HL-60 (cell line): ENCODE results near the gene RAB3C.

Experiments
- DNase-seq, 2 experiments: peaks; one replicate each; pipeline ENCODE4 v3.0.0-alpha.2; 2010 to 2020; ENCODE audit warnings: low read depth in 1 of 2, low spot score in 1 of 2
- H3K27ac ChIP-seq: fragments of 250-450 bp; sonication (Bioruptor Pico); replicated peaks from 2 replicates; pipeline ENCODE4 v1.5.1; 2020; ENCODE audit warnings: mild to moderate bottlenecking, moderate library complexity
- H3K27me3 ChIP-seq: fragments of 250-450 bp; sonication (Bioruptor Pico); 2 replicates; pipeline ENCODE4 v1.5.1; 2021; ENCODE audit warnings: mild to moderate bottlenecking, moderate library complexity; ENCODE audit not compliant: insufficient read depth, poor library complexity, severe bottlenecking
- H3K4me3 ChIP-seq: replicated peaks from 2 replicates; pipeline ENCODE4 v1.5.1; 2011; ENCODE audit warnings: mild to moderate bottlenecking, control low read depth, low read length; ENCODE audit not compliant: insufficient read depth
- GABPA ChIP-seq: IDR thresholded peaks from 2 replicates; pipeline ENCODE4 v1.6.1; 2012; ENCODE audit warnings: low read depth
- POLR2AphosphoS5 ChIP-seq: IDR thresholded peaks from 2 replicates; pipeline ENCODE4 v1.6.1; 2012; ENCODE audit warnings: low read depth
- SPI1 ChIP-seq: IDR thresholded peaks from 2 replicates; pipeline ENCODE4 v1.6.1; 2012; ENCODE audit warnings: low read depth, mild to moderate bottlenecking, borderline replicate concordance
- TF ChIP-seq, protein P1 (sequence below): IDR thresholded peaks from 2 replicates; pipeline ENCODE4 v1.6.1; 2012; ENCODE audit warnings: low read depth; ENCODE audit not compliant: insufficient replicate concordance
- TF ChIP-seq, protein P2 (sequence below): IDR thresholded peaks from one replicate; pipeline ENCODE4 v1.5.1; 2011; ENCODE audit warnings: low read length, control low read depth, inconsistent platforms; ENCODE audit not compliant: insufficient read depth

The RAB3C gene

DNA sequence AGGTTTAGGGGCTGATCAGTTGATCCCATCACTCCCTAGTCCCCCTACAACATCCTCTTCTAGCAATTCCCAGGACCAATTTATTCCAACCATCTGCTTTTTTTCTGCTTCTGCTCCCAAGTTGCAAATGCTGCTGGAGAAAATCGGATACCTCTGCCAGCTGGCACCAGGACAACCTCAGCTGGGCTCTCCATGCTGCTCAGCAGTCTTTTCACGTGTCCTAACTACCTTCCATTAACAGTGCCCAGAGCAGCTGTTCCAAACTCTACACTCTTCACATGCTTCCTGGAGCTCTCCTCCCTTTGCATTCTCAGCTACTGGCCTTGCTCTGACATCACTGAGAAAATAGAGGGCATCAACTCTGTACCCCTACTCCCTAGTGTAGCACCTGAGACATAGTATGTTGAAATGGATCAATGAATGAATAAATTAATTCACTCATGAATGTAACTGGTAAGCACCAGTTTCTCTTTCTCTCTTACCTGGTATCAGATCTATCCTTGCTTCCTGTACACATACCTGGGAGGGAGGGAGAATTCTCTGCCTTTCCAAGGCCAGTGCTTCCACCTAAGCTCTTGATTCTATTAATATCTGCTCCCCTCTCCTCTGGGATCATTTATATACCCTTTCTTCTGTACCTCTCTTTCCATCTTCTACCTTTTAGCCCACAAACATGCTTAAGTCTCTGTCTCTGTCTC, 191.0 kb downstream of the RAB3C start:
- TF ChIP-seq, protein P1, sequence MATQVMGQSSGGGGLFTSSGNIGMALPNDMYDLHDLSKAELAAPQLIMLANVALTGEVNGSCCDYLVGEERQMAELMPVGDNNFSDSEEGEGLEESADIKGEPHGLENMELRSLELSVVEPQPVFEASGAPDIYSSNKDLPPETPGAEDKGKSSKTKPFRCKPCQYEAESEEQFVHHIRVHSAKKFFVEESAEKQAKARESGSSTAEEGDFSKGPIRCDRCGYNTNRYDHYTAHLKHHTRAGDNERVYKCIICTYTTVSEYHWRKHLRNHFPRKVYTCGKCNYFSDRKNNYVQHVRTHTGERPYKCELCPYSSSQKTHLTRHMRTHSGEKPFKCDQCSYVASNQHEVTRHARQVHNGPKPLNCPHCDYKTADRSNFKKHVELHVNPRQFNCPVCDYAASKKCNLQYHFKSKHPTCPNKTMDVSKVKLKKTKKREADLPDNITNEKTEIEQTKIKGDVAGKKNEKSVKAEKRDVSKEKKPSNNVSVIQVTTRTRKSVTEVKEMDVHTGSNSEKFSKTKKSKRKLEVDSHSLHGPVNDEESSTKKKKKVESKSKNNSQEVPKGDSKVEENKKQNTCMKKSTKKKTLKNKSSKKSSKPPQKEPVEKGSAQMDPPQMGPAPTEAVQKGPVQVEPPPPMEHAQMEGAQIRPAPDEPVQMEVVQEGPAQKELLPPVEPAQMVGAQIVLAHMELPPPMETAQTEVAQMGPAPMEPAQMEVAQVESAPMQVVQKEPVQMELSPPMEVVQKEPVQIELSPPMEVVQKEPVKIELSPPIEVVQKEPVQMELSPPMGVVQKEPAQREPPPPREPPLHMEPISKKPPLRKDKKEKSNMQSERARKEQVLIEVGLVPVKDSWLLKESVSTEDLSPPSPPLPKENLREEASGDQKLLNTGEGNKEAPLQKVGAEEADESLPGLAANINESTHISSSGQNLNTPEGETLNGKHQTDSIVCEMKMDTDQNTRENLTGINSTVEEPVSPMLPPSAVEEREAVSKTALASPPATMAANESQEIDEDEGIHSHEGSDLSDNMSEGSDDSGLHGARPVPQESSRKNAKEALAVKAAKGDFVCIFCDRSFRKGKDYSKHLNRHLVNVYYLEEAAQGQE: no peak
- TF ChIP-seq, protein P2, sequence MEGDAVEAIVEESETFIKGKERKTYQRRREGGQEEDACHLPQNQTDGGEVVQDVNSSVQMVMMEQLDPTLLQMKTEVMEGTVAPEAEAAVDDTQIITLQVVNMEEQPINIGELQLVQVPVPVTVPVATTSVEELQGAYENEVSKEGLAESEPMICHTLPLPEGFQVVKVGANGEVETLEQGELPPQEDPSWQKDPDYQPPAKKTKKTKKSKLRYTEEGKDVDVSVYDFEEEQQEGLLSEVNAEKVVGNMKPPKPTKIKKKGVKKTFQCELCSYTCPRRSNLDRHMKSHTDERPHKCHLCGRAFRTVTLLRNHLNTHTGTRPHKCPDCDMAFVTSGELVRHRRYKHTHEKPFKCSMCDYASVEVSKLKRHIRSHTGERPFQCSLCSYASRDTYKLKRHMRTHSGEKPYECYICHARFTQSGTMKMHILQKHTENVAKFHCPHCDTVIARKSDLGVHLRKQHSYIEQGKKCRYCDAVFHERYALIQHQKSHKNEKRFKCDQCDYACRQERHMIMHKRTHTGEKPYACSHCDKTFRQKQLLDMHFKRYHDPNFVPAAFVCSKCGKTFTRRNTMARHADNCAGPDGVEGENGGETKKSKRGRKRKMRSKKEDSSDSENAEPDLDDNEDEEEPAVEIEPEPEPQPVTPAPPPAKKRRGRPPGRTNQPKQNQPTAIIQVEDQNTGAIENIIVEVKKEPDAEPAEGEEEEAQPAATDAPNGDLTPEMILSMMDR: no peak
- TF ChIP-seq GABPA (no peak), POLR2AphosphoS5 (no peak), SPI1 (no peak)
- Histone ChIP-seq H3K4me3 (no peak overlapping the region), H3K27ac (no peak overlapping the region), H3K27me3 (no peaks in the 10 kb centered on the region)
- DNase-seq: no peak

GRCh38 chr5:58774937-58775336, 192.1 kb downstream of the RAB3C start:
- no peak for DNase-seq
- H3K27ac ChIP-seq: no peak overlapping the region
- H3K27me3 ChIP-seq: no peaks in the 10 kb centered on the region
- TF ChIP-seq, protein P2: no peak
- TF ChIP-seq, protein P1: no peak
- TF ChIP-seq GABPA: no peak
- no peak for TF ChIP-seq POLR2AphosphoS5
- no peak for TF ChIP-seq SPI1
- no peak overlapping the region for H3K4me3 ChIP-seq

- H3K4me3 ChIP-seq: no peak overlapping the region
- H3K27ac ChIP-seq: no peak overlapping the region
- TF ChIP-seq GABPA: no peak
- TF ChIP-seq, protein P1: no peak
- TF ChIP-seq, protein P2: no peak
- H3K27me3 ChIP-seq: no peaks in the 10 kb centered on the region
- no peak for DNase-seq
These were observed 192.9 kb downstream of the RAB3C start for GRCh38 chr5:58775701-58776262.
